HG03039 (cell line): ENCODE measurements around the gene MYL11.

Experiments used
- ATAC-seq: cut with Tn5 transposase; IDR thresholded peaks from one replicate; pipeline ENCODE4 v1.9.1; 2021; ENCODE audit warnings: mild to moderate bottlenecking, moderate library complexity; ENCODE audit not compliant: unreplicated experiment

MYL11 gene

DNA sequence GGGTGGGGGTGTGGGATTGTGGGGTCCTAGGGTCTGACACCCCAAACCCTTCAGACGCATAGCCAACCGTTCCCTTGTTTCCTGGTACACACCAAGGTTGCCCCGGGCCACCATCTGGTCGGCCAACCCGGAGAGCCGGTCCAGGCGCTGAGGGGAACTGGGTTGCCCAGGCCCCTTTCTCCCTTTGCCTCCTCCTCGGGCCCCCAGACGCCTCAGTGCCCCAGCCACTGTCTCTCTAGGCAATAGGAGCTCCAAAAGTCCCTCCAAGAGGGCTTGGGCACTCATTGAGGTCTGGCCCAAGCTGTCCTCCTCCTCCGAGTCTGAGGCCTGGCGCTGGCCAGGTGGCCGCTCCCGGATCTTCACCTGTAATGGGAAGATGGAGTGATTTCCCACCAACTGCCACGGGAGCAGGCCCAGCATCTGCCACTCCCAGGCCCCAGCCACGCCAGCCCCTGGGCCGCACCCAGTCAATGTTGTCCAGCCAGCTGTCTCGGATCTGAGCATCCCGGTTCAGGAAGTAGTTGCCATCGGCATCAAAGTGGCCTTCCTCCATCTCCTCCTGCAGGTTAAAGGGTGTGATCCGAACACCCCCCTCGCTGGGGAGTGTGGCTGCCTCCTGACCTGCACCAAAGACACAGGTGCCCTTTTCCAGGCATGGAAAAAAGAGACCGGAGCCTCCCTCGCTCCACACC, 21.0 kb upstream of the MYL11 start:
- ATAC-seq, result no peak

GRCh38 chr16:30354423-30355143, 20.0 kb upstream of the MYL11 start:
- no peak for ATAC-seq

DNA sequence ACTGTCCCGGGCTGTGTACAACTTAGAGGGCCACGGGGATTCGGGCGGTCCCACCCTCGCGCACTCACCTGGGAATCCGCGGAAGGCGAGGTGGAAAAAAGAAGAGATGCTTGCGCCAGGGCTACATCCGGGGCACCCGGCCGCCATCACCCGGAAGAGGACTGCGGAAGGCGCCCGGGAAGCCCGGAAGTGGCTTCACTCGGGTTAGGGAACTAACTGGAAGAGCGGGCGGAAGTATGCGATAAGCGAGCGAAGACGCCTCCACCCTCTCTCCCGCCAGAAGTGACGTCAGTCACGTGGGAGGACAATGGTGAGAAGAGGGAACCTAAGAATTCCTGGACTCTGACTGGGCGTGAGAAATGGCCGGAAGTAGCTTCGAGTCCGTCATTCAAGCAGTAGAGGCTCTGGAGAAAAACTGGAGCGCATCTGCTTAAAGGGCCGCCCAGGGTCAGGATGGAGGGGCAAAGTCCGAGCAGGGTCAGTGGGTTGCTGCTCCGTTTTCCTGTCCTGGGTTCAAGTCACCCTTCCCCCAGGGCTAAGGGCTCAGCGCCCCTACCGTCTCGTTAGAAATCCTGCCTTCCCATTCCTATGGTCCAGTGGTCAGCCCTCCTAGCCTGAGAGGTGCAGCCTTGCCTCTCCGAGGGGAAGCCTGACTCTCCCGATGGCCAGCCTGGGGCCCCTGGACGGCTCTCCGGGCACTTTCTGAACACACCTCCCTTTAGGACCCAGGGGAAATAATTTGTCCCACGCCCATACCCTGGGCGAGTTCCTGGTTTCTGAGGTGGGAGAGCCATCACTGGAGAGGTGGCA, 19.3 kb upstream of the MYL11 start, which contains the start of gene CD2BP2:
TSS of gene CD2BP2 (minus strand) at position 165 of the 810 bp plus-strand sequence. CDS start 627 bp downstream, outside the sequence.
- peak; percentile 55 for ATAC-seq

- no peak for ATAC-seq
Measured at GRCh38 chr16:30355954-30356308, 18.7 kb upstream of the MYL11 start.

- ATAC-seq, result no peak
Measured at GRCh38 chr16:30356401-30357084, 18.1 kb upstream of the MYL11 start.

GRCh38 chr16:30357085-30357714, 17.4 kb upstream of the MYL11 start:
- no peak for ATAC-seq

DNA sequence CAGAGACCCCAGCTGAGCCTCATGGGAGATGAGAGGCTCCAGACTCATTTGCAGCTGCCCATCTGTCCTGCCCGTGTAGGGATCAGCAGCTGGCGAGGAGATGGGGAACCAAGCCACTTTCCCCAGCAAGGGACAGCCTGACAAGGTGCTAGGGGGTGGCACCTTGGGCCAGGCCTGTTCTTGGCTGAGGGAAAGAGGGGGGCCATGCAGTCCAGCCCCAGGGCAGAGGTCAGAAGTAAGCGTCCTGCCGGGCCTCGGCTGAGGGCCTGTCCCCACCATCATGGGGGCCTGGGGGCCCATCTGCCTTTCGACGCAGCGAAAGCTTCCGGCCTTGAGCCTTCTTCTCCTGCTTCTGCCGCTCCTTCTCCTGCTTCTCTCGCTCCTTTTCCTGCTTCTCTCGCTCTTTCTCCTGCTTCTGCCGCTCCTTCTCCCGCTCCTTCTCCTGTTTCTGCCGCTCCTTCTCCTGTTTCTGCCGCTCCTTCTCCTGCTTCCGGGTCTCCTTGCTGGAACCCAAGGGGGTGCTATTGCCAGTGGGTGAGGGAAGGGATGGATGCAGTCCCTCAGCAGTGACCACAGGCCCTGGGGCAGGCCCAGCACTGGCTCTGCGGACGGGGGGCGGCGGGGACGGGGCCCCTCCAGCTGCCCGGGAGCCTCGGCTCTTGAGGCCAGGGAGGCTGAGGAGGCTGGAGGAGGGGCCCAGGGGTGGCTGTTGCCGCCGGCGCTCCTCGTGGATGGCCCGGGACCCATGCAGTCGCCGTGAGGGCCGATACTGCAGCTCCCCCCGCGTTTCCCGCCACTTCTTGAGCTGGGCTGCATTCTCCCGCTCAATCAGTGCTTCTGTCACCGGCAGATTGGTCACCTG, 16.7 kb upstream of the MYL11 start:
- ATAC-seq, result no peak

DNA sequence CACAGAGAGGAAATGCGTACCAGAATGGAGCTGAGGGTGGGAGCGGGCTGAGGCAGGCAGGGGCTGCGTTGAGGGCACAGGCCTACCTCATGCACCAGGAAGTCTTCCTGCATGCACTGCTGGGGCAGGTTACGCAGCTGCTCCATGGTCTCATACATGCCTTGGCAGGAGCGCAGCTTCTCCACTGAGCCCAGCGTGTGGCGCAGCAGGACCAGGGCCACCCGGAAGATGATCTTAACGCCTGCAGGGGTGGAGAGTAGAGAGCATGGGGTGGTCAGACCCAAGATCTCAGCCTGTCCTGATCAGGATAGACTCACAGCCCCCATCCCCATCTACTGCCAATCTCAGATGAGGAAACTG, 16.0 kb upstream of the MYL11 start:
- no peak for ATAC-seq

DNA sequence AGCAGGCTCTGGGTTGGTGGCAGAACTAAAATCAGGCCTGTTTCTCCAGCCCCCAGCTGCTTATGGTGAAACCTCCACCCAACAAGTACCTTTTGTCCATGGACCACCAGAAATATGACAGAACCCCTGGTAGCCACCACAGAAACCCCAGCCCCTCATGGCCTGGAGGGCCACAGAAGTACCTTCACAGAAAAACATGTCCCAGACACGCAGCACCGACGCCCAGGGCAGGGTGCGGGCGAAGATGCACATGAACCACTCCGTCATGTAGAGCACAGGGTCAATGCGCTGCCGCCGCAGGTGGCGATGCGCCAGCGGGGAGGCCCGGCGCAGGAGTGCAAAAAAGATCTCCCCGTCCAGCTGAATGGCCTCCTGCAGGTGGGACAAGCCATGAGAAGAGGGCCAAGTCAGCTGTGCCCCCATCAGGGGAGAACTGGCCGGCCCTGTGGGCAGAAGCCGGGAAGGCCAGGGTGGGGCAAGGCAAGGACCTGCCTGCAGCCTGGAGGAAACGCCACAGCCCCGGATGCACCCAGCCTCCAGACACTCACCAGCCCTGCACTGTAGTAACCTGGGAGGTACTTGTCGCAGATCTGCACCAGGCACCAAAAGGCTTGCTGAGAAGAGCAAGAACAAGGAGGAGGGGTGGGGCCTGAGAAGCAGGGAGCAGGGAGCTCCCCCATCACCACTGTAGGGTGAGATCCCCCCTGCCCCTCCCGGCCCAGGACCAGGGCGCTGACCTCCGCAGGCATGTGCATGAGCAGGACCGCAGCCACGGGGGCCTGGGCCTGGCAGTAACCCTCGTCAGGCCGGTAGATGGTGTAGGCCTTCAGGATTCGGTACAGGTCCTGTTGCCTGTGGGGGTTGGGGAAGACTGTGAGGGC, 15.4 kb upstream of the MYL11 start:
- ATAC-seq, result no peak

DNA sequence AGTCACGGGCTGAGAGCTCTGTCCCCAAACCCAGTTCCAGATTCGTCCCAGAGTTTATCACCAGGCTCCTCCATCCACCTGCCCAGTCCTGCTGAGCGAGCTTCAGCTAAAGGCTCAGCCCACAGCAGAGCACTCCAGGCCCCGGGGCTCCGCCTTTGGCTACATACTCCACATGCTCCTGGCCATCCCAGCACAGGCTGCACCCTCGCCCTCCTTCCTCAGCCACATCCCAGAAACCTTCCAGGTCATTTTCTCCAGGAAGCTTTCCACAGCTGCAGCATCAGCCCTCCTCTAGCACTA, 14.8 kb upstream of the MYL11 start:
- ATAC-seq, result no peak

- ATAC-seq, result no peak
Measured at GRCh38 chr16:30361180-30361579, 13.4 kb upstream of the MYL11 start.

GRCh38 chr16:30365200-30365599, 9.4 kb upstream of the MYL11 start:
- ATAC-seq, result no peak

GRCh38 chr16:30366511-30366910, 8.1 kb upstream of the MYL11 start:
- ATAC-seq, result no peak

- no peak for ATAC-seq
Measured at GRCh38 chr16:30367349-30368009, 7.1 kb upstream of the MYL11 start.

- ATAC-seq, result no peak
Measured at GRCh38 chr16:30368122-30368791, 6.3 kb upstream of the MYL11 start.

DNA sequence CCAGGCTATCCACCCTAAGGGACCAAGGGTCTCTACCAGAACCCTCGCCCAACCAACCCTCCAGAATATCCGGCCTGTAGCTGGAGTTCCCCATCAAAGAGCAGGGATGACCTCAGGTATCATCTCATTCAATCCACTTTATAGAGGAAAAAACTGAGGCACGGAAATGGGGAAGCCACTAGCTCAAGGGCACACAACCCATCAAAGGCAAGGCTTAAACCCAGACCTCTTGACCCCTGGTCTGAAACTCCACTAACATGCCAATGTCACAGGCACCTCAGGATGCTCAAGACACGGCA, 5.9 kb upstream of the MYL11 start:
- no peak for ATAC-seq

GRCh38 chr16:30369091-30369937, 5.3 kb upstream of the MYL11 start:
- no peak for ATAC-seq
